ENCODE measurements around the gene APOL2.

The APOL2 gene

DNA sequence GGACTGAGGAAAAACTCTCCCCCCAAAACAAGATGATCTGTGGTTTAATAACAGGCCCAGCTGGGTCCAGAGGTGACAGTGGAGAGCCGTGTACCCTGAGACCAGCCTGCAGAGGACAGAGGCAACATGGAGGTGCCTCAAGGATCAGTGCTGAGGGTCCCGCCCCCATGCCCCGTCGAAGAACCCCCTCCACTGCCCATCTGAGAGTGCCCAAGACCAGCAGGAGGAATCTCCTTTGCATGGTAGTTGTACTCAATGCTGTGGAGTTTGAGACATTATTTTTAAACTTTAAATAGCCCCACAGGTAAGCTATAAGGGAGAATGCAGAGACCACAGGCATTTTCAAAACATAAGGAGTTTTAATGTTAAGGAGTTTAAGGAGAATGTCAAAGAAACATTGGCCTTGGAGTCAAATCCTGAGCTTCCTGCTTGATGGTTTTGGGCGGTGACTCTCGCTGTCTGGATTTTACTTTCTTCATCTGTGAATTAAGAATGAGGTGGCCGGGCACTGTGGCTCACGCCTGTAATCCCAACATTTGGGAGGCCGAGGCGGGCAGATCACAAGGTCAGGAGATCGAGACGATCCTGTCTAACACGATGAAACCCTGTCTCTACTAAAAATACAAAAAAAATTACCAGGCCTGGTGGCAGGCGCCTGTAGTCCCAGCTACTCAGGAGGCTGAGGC lies 20.4 kb upstream of the APOL2 start:
- TF ChIP-seq, protein P1, sequence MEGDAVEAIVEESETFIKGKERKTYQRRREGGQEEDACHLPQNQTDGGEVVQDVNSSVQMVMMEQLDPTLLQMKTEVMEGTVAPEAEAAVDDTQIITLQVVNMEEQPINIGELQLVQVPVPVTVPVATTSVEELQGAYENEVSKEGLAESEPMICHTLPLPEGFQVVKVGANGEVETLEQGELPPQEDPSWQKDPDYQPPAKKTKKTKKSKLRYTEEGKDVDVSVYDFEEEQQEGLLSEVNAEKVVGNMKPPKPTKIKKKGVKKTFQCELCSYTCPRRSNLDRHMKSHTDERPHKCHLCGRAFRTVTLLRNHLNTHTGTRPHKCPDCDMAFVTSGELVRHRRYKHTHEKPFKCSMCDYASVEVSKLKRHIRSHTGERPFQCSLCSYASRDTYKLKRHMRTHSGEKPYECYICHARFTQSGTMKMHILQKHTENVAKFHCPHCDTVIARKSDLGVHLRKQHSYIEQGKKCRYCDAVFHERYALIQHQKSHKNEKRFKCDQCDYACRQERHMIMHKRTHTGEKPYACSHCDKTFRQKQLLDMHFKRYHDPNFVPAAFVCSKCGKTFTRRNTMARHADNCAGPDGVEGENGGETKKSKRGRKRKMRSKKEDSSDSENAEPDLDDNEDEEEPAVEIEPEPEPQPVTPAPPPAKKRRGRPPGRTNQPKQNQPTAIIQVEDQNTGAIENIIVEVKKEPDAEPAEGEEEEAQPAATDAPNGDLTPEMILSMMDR (IDR thresholded peaks at IDR 0.05), result no peak
- Histone ChIP-seq H3K9ac (no peak overlapping the region), H3K36me3 (ENCODE audit: control insufficient read depth, insufficient read depth, low read length) (no peaks in the 10 kb centered on the region), H3K4me3 (ENCODE audit: low read depth, low read length) (no peak overlapping the region), H3K27me3 (ENCODE audit: control insufficient read depth, insufficient read depth, low read length) (no peaks in the 10 kb centered on the region), H3K4me2 (ENCODE audit: low read length) (no peak overlapping the region), H2AFZ (peak overlapping the region; percentile 88), H3K27ac (peak overlapping the region; percentile 54), H3K79me2 (no peaks in the 10 kb centered on the region), H3K9me3 (ENCODE audit: control insufficient read depth, low read length) (no peaks in the 10 kb centered on the region), H3K4me1 (peaks cover 3% of the 10 kb centered on the region)

DNA sequence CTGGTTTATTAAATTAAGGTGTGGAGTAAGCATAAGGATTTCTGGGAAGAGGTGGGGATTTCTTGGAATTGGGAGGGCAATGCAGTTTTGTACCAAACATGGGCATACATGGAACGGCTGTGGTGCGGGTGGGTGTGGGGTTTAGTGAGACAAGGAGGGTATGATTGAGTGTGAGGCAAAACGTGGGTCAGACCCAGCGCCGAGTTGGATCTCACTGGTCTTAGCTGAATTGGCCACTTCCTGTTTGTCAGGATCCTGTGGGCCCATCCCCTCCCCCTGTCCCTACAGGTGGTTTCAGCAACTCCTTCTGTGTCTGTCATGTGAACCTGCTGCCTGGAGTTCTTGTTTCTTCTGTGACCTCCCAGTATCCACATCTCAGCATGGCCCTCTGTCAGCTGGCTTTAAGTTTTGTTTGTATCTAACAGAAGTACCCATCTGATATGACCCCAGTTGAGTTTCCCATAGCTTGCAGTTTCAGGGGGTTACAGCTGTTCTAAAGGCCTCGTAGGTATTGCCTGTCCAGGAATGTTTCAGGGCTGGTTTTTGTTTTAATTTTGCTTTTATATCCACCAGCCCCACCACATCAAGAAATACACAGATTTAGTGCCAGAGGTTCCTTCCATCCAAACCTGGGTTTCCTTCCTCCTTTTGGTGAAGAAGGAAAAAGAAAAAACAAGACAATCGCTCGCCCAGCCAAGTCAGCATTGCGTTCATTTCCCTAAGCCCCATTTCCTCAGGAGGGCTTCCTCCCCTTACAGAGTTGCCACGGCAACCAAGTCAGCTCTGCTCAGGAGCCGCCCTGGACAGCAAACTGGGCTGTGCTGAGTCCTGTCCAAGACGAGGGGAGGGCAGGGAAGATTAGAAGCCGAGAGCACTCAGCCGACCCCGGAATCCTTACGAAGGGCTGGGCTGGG lies 19.6 kb upstream of the APOL2 start:
- TF ChIP-seq, protein P1 (IDR thresholded peaks at IDR 0.05), result no peak
- H3K27ac ChIP-seq, result peak overlapping the region; percentile 57
- H3K4me3 ChIP-seq (ENCODE audit: low read depth, low read length), result no peak overlapping the region

DNA sequence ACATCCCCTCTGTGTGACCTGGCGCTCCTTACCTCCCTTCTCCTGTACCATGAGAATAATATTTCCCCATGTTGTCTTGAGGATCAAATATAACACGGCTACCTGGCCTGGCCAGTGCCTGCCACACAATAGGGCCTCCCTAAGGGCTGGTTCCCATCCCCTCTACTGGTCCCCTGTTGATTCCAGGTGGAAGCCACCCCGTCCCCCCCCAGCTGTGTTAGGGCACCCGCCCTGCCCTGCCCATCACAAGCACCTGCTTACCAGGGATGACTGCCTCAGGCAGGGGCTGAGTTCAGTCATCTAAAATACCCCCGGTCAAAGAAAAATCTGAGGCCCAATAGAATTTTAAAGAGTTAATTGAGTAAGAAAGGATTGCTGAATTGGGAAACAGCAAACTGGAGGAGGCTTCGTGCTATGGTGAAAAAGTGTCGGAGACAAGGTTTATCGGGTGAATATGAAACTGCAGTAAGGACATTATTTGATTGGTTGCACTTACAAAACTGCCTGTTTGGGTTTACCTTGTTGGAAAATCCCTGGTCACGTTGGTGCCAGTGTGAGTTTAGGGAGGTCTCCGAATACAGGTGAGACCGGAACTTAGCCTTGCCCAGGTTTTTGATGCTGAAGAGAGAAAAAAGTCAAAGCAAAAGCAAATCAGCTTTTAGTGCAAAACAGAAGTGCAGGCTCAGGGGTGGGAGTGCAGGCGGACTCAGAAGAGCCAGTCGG lies 18.8 kb upstream of the APOL2 start:
- H3K27me3 ChIP-seq (ENCODE audit: control insufficient read depth, insufficient read depth, low read length), result no peaks in the 10 kb centered on the region
- no peaks in the 10 kb centered on the region for H3K36me3 ChIP-seq (ENCODE audit: control insufficient read depth, insufficient read depth, low read length)
- H3K4me3 ChIP-seq (ENCODE audit: low read depth, low read length), result no peak overlapping the region
- TF ChIP-seq, protein P1 (IDR thresholded peaks at IDR 0.05), result no peak
- no peak overlapping the region for H3K27ac ChIP-seq
- no peak overlapping the region for H3K9ac ChIP-seq
- H3K4me1 ChIP-seq, result peaks cover 3% of the 10 kb centered on the region
- no peak overlapping the region for H3K4me2 ChIP-seq (ENCODE audit: low read length)
- no peaks in the 10 kb centered on the region for H3K79me2 ChIP-seq
- no peaks in the 10 kb centered on the region for H3K9me3 ChIP-seq (ENCODE audit: control insufficient read depth, low read length)
- H2AFZ ChIP-seq, result no peak overlapping the region

More for the DNA sequence above, 19.6 kb upstream of the APOL2 start:
- H3K4me2 ChIP-seq (ENCODE audit: low read length), result no peak overlapping the region
- no peaks in the 10 kb centered on the region for H3K27me3 ChIP-seq (ENCODE audit: control insufficient read depth, insufficient read depth, low read length)
- peak overlapping the region; percentile 88 for H2AFZ ChIP-seq
- no peaks in the 10 kb centered on the region for H3K79me2 ChIP-seq
- no peaks in the 10 kb centered on the region for H3K9me3 ChIP-seq (ENCODE audit: control insufficient read depth, low read length)
- H3K36me3 ChIP-seq (ENCODE audit: control insufficient read depth, insufficient read depth, low read length), result no peaks in the 10 kb centered on the region
- peaks cover 3% of the 10 kb centered on the region for H3K4me1 ChIP-seq
- H3K9ac ChIP-seq, result no peak overlapping the region

DNA sequence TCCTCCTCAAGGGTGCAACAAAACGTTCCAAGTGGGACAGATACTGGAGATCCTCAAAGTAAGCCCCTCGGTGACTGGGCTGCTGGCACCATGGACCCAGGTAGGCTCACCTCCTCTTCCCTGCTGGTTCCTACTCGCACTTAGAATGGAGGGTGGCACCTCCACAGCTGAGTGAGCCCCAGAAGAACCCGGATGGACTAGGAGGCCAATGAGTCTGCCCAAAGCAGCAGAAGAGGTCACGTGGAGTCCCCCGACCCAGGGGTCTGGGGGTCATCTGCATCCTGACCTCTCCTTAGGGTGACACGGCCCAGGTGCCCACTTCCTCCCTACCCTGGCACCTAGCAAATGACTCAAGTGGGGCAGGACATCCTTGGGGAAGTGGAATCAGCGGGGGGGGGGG lies 18.0 kb upstream of the APOL2 start:
- Histone ChIP-seq H3K4me2 (ENCODE audit: low read length) (no peak overlapping the region), H3K36me3 (ENCODE audit: control insufficient read depth, insufficient read depth, low read length) (no peaks in the 10 kb centered on the region), H3K4me3 (ENCODE audit: low read depth, low read length) (no peak overlapping the region), H2AFZ (no peak overlapping the region), H3K9ac (no peak overlapping the region), H3K27me3 (ENCODE audit: control insufficient read depth, insufficient read depth, low read length) (no peaks in the 10 kb centered on the region), H3K9me3 (ENCODE audit: control insufficient read depth, low read length) (no peaks in the 10 kb centered on the region), H3K4me1 (peaks cover 3% of the 10 kb centered on the region), H3K79me2 (no peaks in the 10 kb centered on the region), H3K27ac (no peak overlapping the region)
- TF ChIP-seq, protein P1 (IDR thresholded peaks at IDR 0.05), result no peak

Data from parathyroid adenoma (tissue), 2 donors.